AG04450 (cell line): ENCODE results near the gene CHURC1. TPM values are rescaled to one million over a fixed set of nuclear protein-coding genes. Genes with fewer than 3 reads are reported as not detected.

Source experiments
- CTCF ChIA-PET: fragments of 300-600, 350-600 bp; formaldehyde crosslinking; extraction: SDS; loops from one replicate; lab custom pipeline; 2022; ENCODE audit warnings: antibody characterized with exemption, inconsistent platforms; lab: Charles Lee
- POLR2A ChIA-PET: fragments of 350-600 bp; formaldehyde crosslinking; extraction: SDS; loops from one replicate; lab custom pipeline; 2021; ENCODE audit warnings: antibody characterized with exemption, inconsistent platforms; lab: Yijun Ruan, JAX
- DNase-seq: peaks from one replicate; pipeline ENCODE4 v3.0.0-alpha.2; 2011; ENCODE audit warnings: low read depth, low spot score
- H3K27ac ChIP-seq: one replicate; pipeline ENCODE4 v1.5.1; 2012; ENCODE audit warnings: low read depth, low read length, control low read depth
- H3K27me3 ChIP-seq: one replicate; pipeline ENCODE4 v1.6.0; 2012; ENCODE audit warnings: low read length; ENCODE audit not compliant: control insufficient read depth, insufficient read depth
- H3K4me3 ChIP-seq: 2 replicates; pipeline ENCODE4 v1.5.1; 2011; ENCODE audit warnings: mild to moderate bottlenecking, low read depth, low read length, control low read depth
- H3K9me3 ChIP-seq: 2 replicates; pipeline ENCODE4 v1.5.1; 2012; ENCODE audit warnings: low read length; ENCODE audit not compliant: control insufficient read depth, insufficient read depth
- CTCF ChIP-seq: IDR thresholded peaks from 2 replicates; pipeline ENCODE4 v1.5.1; 2011; ENCODE audit warnings: low read depth, low read length, control low read depth, inconsistent platforms
- polyA plus RNA-seq: library from polyadenylated mRNA; depleted of rRNA; stranded (reverse); fragments of >200 nt; gene quantifications from 2 replicates; pipeline ENCODE4 v1.2.3, GENCODE V29; 2011

The CHURC1 gene
- polyA plus RNA-seq, 1 experiment: 113 TPM

- ChIA-PET CTCF (interaction anchor here (0.8 to 1.5 kb wide), 6 partner anchors 10 to 309 kb away, joined by 3 to 7 read pairs (median 4); no protein-coding TSS in a partner anchor), POLR2A (no interaction called here)
- DNase-seq: no peak
- TF ChIP-seq CTCF: no peak
- Histone ChIP-seq H3K9me3 (no peaks in the 10 kb centered on the region), H3K27ac (no peak overlapping the region), H3K4me3 (no peak overlapping the region), H3K27me3 (no peaks in the 10 kb centered on the region)
Measured at GRCh38 chr14:64937171-64937820, 23.0 kb downstream of the CHURC1 start.

- Histone ChIP-seq H3K9me3 (no peaks in the 10 kb centered on the region), H3K4me3 (no peak overlapping the region), H3K27ac (no peak overlapping the region), H3K27me3 (no peaks in the 10 kb centered on the region)
- CTCF ChIA-PET: interaction anchor here (1.1 to 1.3 kb wide), 2 partner anchors 82 to 114 kb away, joined by 4 to 7 read pairs; no protein-coding TSS in a partner anchor
- no peak for DNase-seq
- POLR2A ChIA-PET: no interaction called here
- peak; percentile 42 for TF ChIP-seq CTCF
Measured at GRCh38 chr14:64937821-64938193, 23.6 kb downstream of the CHURC1 start.

- DNase-seq: no peak
- H3K9me3 ChIP-seq: no peaks in the 10 kb centered on the region
- ChIA-PET POLR2A (no interaction called here), CTCF (interaction anchor here (0.5 to 1.3 kb wide), 5 partner anchors 14 to 476 kb away, joined by 3 to 11 read pairs (median 3); no protein-coding TSS in a partner anchor)
- no peak for TF ChIP-seq CTCF
- H3K27me3 ChIP-seq: no peaks in the 10 kb centered on the region
- no peak overlapping the region for H3K27ac ChIP-seq
- H3K4me3 ChIP-seq: no peak overlapping the region
Measured at GRCh38 chr14:64938972-64939816, 24.9 kb downstream of the CHURC1 start.

GRCh38 chr14:64939817-64940190, 25.5 kb downstream of the CHURC1 start:
- H3K9me3 ChIP-seq: no peaks in the 10 kb centered on the region
- CTCF ChIA-PET: interaction anchor here (0.5 to 1.3 kb wide), 4 partner anchors 14 to 477 kb away, joined by 3 to 11 read pairs (median 3); no protein-coding TSS in a partner anchor
- POLR2A ChIA-PET: no interaction called here
- no peaks in the 10 kb centered on the region for H3K27me3 ChIP-seq
- no peak for TF ChIP-seq CTCF
- DNase-seq: no peak
- H3K4me3 ChIP-seq: no peak overlapping the region
- no peak overlapping the region for H3K27ac ChIP-seq
